Effector CD4-positive, alpha-beta T cell (primary cell): ENCODE data around the gene PXMP4.

Experiments used
- DNase-seq: peaks from one replicate; pipeline ENCODE4 v3.0.0-alpha.2; 2020

Gene PXMP4

DNA sequence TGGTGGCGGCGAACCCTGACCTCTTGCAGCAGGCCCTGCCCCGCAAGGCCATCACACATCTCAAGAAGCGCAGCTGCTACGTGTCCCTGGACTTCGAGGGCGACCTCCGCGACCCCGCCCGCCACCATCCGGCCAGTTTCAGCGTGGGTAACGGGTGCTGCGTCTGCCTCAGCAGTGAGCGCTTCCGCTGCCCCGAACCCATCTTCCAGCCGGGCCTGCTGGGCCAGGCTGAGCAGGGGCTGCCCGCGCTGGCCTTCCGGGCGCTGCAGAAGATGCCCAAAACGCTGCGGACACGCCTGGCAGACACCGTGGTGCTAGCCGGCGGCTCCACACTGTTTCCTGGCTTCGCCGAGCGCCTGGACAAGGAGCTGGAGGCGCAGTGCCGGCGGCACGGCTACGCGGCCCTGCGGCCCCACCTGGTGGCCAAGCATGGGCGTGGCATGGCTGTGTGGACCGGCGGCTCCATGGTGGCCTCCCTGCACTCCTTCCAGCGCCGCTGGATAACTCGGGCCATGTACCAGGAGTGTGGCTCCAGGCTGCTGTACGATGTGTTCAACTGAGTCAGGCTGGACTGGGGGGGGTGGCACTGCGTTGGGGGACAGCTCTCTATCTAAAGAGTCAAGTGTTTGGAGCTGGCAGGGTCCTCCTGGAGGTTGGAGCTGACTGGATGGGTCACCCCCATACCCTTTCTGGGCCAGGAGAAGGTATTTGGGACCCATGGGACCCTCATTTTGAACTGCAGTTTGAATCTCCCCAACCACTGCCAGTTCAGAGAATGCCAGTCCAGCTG is 52.2 kb downstream of the PXMP4 start:
- DNase-seq, result peak; percentile 68

DNA sequence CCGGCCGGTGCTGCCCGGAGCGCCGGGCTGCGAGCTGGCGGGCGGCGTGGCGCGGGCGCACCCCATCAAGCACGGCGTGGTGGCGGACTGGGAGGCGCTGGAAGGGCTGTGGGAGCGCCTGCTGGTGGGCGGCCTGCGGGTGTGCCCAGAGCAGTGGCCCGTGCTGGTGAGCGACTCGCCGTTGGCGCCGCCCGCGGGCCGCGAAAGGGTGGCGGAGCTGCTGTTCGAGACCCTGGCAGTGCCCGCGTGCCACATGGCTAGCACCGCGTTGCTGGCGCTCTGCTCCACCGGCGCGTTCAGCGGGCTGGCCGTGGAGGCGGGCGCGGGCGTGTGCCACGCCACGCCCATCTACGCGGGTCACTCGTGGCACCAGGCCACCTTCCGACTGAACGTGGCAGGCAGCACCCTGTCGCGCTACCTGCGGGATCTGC is 52.9 kb downstream of the PXMP4 start:
- peak; percentile 29 for DNase-seq

DNA sequence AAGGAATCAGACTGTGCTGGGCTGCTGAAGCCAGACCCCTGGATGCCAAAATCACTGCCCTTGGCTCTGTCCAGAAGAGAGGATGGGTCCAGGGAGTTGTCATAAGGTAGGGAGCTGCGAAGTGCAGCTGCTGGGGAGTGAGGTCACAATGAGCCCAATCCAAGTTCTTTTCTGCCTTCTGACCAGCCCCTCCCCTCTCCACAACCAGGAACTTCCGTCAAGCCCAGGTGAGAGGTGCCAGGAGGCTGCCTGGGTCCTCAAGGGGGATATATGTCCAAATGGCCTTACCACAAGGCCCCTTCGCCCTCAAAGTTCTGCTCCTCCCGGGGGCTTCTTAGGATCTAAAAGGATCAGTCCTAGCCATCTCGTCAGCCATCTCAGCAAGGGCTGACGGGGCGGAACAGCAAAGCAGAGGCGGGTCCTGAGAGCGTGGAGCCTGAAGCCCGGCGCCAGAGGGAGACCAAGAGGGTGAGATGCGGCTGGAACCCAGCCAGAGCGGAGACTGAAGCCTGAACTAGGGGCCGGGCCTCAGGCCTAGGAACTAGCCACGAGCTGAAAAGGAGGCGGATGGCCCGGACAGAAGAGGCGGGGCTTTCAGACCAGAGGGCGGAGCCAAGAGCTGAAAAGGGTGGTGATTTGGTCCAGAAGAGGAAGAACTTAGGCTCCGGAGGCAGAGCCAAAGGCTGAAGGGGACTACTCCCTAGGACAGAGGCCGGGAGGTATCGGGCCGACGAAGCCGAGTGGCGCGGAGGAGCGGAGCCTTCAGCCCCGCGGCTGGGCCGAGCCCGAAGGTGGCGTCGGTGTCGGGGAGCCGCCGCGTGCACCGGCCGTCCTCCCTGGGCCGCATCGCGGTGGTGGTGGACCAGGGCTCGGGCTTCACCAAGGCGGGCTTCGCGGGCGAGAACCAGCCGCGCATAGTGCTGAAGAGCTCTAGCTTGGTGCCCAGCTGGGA is 53.5 kb downstream of the PXMP4 start, which contains the start of gene ACTL10:
Gene ACTL10, plus strand, starts transcription at position 651 of the 952 bp plus-strand sequence. CDS start 555 bp downstream, outside the sequence.
- DNase-seq, result peak; percentile 64

DNA sequence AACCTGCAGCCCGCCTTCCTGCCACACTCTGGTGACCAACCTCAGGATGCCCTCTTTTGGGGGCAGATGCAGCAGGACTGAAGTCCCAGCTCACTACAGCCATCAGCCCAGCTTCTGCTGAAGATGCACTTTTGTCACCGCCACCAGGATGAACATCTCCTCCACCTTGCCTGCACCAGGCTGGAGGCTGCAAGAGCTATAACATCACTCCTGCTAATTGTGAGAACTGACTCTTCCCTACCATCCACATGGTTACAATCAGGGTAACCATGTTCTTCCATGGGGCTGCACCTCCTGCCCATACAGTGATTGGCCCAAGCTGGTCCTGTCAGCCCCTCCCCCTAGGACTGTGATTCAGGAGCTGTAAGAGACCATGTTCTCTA is 55.4 kb downstream of the PXMP4 start:
- DNase-seq, result no peak

DNA sequence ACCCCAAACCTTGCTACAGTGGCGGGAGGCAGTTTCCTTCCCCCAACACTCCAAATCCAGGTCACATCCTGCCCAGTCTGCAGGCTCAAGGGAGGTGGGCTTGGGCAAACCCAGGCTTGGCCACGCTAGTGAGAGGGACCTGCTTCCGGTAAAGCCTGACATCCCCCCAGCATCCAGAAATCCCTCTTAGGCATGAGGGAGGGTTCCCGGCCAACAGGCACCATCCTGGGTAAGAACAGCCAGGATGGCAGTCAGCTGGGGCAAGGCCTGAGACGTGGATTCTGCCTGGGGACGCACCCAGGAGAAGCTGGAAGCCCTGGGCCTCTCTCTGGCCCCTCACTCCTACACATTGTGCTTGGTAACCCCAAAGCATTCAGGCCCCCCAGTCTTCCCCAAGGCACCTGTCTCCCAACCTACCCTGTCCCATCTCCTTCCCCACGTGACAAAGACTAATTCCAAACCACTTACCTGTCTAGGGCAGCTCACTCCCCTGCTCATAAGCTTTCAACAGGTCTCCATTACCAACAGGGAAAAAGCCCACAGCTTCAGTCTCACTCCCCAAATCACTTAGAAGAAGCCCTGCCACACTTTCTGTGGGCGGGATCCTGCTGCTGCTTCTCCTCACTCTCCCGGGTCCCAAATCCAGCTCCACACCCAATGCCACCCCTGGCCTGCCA is 55.9 kb downstream of the PXMP4 start:
- no peak for DNase-seq

DNA sequence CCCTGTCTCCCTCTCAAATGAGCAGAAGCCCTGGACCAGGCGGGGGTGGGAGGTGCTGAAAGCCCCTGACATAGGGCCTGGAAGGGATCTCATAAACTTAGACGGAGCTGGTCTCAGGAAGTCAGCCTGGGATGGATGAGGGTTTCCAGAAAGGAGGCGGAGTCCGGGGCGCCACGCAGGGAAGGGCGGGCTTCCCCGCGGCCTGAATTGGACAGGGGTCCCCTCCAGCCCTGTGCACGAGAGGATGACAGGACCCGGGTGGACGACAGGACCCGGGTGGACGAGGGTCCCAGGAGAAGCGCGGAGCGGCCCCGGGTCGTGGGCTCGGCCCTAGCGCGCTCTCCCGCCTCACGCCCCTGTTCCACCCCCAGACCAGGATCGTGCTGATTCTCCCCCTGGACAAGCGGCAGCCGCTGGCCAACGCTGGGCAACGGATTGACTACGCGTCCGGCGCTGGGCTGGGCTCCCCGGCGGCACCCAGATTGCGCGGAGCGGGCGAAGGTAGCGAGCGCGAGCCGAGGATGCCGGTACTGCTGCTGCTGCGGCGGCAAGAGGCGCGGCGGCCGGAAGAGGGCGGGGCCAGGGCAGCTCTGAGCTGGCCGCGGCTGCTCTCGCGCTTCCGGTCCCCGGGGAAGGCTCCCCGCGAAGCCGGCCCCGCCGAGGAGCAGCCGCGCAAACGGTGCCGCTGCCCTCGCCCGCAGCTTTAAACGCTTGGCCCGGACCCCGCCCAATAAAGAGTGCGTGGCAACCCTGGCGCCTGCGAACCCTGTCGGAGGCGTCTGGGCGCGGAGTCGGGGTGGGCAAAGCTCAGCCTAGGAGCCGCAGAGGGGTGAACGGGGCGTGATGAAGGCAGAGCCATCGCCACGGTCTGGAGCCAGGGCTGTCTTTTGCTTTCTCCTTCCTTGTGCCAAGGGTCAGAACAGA is 56.7 kb downstream of the PXMP4 start:
- peak; percentile 73 for DNase-seq

DNA sequence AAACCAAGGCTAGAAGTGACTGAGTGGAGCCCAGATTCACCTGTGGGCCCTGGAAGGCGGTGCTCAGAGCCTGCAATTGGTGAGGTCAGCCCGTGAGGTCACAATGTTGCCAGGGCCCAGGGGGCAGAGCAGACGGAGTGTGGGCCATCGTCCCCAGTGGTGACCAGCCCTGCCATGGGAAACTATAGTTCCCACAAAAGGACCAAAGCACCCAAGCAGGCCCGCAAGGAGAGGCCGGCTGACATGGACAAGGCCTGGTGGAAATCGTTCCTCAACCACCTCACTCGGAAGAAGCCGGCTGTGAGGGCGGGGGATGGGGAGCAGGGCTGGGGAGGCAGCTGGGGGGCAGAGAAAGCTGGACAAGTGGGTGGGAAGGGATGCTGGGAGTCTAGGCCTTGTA is 57.9 kb downstream of the PXMP4 start, which contains the start of gene C20orf144:
Gene C20orf144, plus strand, starts transcription at position 156 of the 400 bp plus-strand sequence. Its CDS starts 19 bp downstream, at position 175.
- DNase-seq, result no peak

DNA sequence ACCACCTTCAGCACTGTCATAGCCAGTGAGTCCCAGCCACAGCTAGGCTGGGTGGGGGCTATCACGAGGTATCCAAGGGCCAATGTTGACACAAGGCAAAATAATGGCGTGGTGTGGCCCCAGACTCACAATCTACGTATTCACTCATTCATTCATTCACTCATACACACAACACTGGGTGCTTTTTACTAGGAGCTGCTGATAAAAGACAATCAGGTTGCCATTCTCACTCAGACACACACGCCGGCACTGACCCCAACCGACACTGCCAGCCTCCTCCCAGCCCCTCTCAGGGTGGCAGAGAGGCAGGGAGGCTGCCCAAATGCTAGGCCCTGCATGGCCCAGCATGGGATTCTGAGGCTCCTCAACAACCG is 59.4 kb downstream of the PXMP4 start:
- DNase-seq, result no peak

DNA sequence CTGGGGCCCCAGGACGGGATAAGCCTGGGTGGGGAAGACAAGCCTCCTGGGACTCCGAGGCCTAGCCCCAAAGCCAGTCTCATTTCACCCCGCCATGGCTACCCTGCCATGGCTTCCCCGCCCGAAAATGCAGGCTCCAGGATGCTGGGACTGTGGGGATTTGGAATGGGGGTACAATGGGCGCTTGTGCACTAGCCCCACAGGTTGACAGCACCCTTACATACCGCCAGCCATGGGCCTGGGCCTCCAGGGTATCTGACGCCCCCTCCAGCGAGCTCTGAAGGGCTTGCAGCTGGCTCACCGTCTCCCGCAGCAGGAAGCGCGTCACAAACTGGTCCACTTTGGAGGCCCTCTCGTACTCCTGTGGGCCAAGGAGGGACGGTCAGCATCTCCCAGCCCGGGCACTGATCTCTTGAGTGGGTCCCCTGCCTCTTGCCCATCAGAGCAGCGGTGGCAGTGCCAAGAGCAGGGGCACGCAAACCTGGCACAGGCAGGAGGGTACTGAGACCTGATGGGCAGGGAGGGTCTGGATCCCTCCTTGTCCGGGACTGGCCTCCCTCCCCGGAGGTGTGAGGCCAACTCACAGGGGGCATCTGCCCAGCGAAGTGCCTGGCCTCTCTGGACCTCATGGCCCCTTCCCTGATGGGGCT is 60.0 kb downstream of the PXMP4 start:
- DNase-seq, result no peak

DNA sequence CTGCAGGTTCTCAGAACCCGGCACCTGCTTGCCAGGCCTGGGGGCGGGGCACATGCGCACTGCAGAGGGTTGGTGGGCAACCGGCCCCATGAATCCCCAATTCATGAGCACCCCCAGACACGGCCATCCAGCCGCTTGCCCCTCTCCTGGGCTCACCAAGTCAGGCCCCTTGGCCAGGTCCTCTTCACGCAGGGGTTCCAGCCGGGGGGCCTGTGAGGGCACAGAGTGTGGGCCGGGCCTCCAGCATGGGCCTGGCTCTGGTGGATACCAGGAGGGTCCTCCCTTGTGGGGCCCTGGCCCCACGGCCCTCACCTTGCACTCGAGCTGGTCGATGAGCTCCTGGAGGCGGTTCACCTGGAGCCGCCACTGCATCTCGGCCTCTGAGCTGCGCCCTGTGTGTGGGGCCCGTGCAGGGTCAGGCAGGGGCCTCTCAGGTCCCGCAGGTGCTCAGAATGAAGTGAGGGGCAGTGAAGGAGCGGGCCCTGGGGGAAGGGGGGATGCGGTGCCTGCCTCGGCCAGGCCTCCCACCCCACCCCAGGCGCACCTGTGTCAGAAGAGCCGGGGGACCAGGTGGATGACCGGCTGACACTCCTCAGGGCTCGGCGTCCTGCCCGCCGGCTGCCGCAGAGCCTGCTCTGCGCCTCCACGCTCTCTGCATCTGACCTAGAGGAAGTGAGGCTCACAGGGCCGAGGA is 60.6 kb downstream of the PXMP4 start:
- DNase-seq, result no peak

DNA sequence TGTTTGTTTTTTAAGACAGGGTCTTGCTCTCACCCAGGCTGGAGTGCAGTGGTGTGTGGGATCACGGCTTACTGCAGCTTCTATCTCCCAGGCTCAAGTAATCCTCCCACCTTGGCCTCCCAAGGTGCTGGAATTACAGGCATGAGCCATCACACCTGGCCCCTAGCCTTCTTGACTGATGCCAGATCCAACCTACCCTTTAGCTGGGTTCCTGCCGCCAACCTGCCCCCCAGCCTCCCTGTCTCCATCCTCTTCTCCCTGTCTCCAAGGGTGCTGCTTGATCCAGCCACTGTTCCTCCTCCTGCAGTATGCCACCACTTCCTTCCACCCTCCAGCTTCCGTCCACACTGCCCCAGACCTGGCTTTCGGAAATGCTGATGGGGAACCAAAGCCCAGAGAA is 61.2 kb downstream of the PXMP4 start:
- DNase-seq, result no peak

DNA sequence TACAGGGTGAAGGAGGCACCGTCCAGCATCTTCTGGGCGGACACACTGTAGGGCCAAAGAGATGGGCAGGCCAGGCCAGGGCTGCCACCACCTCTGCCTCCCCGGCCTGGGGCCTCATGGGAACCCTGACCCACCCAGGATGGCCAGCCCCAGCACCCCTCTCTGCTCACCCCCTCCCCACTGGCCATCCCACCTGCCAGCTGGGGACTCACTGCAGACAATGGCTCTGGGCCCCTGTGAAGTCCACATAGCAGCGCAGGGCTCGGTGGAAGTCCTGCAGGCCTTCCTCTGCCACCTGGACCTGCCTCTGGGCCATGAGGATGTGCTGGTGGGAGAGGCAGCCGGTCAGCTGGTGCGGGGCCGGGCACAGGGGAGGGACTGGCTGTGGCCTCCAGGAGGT is 61.6 kb downstream of the PXMP4 start:
- DNase-seq, result no peak

DNA sequence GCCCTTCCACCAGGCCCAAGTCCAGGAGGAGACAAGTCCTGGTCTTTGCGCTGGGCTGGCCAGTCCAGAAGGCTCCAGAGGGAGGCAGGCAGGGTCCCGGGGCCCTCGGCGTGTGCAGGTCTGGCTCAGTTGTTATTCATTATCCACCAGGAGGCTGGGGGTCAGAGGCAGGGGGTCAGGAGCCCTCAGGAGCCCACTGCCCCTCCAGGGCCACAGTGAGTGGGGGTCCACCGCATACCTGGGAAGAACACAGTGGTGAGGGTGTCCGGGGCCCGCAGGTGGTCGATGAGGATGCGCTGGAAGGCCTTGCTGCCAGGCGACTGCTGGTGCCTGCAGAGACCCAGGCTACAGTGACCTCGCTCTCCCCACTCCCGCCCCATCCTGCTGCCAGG is 62.4 kb downstream of the PXMP4 start:
- no peak for DNase-seq

DNA sequence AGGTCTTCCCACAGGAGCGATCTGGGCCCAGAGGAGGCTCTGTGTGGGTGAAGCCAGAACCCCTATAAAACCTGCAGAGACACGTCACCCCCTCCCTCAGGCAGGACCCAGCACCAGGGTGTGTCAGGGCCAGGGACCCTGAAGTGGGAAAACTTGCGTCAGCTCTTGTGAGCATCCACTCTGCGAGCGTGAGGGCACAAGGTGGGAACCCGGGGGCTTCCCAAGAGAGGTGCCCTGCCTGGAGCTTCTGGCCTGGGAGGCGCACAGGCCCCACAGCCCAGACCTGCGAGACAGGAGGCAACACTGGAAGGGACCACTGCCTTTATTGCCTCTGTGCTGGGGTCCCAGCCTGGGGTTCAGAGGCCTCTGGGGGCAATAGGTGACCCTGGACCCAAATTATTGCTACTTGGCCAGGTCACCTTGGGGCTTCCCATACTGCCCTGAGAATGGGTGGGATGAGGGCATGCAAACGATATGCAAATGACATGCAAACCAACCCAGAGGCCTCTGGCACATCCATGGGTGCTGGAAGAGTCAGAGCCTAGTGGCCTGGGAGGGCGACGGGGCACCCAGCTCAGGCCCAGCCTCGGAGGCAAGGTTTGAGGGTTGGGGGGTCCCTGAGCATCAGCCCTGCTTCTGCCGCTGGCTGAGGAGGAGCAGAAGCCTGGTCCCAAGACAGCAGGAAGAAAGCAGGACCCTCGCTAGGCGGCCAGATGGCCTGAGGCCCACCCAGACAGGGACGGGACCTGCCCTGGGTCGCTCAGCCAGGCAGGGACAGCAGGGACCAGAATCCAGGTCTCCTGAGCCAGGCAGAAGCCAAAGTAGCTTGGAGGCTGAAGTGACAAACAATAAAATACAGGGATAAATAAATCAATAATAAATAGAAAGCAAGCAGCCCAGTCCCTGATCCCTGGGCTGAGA is 63.1 kb downstream of the PXMP4 start:
- DNase-seq, result no peak

DNA sequence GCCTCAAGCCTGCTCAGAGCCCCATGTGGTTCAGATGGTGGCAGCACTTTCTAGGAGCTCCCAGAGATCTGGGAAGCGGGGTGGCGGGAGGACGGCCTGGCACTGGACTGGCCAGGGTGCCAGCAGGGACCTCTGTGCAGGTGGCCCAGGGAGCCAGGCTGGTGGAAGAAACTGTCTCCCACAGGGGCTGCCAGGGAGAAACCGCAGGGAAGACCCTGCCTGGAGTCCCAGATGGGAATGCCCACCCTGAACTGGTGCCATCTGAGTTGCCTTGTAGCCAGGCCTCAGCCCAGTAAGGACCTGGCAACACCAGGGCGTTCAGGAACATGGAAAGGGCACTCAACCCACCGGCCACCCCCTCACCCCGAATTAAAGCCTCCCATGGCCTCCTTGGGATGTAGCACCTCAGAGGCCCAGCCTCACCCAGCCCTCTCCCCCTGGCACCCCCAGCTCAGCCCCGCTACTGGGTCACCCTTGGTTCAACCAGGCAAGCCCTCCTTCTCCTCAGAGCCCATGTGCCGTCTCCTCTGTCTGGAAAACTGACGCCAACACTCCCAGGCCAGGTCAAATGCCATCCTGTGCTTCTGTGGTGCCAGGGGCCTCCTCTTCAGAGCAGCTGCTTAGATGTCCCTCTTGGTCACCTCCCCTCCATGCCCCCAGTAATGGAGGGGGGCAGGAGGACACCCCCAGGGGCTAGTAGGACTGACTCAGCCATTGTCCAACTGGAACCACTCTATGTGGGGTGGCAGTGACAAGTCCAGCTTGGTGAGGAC is 63.9 kb downstream of the PXMP4 start:
- DNase-seq, result no peak

DNA sequence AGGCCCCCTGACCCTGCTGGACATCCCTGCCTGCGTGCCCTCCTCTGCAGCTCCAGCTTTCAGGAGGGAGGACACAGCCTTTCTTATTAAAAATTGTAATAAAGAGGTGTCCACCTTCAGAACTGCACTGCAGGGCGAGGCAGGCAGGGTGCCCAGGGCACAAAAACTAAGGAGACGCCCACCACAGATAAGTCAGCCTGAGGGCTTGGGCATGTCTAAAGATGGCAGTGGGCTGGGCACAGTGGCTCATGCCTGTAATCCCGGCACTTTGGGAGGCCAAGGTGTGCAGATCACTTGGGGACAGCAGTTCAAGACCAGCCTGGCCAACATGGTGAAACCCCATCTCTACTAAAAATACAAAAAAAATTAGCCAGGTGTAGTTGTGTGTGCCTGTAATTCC is 64.9 kb downstream of the PXMP4 start:
- DNase-seq, result no peak

DNA sequence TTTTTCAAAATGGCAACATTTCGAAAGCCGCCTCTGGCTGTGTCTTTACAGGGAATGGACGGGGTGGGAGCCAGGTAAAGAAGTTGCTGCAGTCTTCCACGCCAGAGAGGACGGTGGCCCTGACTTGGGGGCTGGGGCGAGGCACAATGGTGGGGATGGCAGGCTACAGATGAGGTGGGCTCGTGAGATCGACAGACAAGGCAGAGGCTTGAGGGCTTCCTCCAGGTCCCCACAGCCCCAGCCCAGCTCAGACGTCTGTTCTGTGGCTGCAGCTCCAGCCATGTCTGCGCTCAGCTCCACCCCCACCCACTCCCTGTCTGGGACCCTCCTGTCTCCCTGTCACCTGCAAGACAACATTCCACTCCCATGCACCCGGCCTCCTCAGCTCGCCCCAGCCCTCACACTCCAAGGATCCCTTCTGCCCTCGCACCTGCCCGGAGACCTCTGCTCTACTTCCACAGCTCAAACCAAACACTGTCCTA is 65.4 kb downstream of the PXMP4 start:
- no peak for DNase-seq

DNA sequence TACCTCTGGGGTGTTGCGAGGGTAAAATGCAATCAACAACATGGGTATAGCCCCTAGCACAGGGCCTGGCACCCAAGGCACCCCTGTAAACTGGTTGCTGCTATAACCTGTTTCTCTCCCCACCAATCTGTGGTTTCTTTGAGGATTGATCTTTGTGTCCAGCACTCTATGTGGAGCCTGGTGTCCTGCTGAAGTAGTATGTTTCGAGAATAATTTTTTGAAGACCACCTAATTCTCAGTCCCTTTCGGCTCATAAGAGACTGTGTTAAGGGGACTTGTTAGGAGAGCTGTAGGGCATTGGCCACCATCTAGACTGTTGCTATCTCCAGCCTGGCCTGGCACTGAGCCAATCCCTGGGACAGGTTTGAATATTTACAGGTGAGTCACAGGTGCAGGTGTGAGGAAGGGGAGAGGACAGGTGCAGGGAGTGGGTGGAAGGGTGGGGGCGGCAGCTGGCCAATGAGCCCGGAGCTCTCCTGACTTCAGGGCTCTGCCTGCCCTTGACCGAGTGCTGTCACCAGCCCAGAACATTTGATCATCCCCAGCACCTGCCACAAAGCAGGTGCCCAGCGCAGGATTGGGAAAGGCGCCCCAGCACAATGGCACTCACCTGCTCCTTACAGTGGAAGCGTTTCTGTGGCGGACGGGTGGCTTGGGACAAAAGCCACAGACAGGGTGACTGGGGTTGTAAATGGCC is 66.1 kb downstream of the PXMP4 start:
- no peak for DNase-seq
